Activated CD8-positive, alpha-beta memory T cell treated with anti-CD3 and anti-CD28 coated beads, Interleukin-2, amount 50 U/mL, for 48 hours (primary cell): ENCODE results near the gene ARMC3.
A peak's percentile ranks its signal among the peaks of the same experiment; 100 is the strongest.
"Not testable (repeated sequence)": the region's sequence is repeated elsewhere in the genome, so short reads cannot be mapped to it uniquely, and the experiment has no call there.

ENCODE experiments used
- DNase-seq: peaks from one replicate; pipeline ENCODE4 v3.0.0-alpha.2; 2020

ARMC3 gene, protein sequence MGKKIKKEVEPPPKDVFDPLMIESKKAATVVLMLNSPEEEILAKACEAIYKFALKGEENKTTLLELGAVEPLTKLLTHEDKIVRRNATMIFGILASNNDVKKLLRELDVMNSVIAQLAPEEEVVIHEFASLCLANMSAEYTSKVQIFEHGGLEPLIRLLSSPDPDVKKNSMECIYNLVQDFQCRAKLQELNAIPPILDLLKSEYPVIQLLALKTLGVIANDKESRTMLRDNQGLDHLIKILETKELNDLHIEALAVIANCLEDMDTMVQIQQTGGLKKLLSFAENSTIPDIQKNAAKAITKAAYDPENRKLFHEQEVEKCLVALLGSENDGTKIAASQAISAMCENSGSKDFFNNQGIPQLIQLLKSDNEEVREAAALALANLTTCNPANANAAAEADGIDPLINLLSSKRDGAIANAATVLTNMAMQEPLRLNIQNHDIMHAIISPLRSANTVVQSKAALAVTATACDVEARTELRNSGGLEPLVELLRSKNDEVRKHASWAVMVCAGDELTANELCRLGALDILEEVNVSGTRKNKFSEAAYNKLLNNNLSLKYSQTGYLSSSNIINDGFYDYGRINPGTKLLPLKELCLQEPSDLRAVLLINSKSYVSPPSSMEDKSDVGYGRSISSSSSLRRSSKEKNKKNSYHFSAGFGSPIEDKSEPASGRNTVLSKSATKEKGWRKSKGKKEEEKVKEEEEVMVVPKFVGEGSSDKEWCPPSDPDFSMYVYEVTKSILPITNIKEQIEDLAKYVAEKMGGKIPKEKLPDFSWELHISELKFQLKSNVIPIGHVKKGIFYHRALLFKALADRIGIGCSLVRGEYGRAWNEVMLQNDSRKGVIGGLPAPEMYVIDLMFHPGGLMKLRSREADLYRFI

DNA sequence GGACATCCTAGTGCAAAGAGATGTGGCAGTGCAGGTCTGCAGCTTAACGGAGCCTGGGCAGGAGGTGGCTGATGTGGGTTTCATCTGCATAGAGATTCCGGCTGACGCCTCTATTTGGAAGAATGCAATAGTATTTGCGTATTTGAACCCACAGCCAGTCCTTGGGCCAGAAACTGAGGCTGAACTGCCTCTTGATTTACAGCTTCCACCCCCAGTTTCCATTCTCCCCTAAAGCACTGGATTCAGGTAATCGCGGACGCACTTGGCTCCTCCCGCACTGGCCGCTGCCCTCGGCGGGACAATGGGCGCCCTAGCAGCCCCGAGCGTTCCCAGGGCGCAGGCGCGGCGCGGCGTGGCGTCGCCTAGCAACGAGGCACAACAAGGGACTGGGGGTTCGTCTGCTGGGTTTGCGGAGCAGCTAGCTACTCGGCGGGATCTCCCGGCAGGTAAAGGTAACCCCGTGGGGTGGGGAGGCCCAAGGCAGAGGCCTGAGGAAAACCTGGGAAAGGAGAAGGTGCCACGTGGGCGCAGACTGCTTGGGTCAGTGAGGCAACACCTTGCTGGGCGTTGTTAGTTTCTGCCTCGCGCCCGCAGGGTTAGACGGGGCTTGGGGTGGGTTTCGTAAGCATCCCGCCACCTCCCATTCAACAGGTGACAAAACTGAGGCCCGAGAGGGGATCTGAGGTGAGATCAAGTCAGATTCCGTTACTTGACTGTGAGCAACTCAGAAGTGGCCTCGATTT is at the start of gene ARMC3:
TSS of gene ARMC3 (plus strand) at position 393 of the 743 bp plus-strand sequence. CDS start 3,944 bp downstream, outside the sequence.
- DNase-seq = peak; percentile 86

DNA sequence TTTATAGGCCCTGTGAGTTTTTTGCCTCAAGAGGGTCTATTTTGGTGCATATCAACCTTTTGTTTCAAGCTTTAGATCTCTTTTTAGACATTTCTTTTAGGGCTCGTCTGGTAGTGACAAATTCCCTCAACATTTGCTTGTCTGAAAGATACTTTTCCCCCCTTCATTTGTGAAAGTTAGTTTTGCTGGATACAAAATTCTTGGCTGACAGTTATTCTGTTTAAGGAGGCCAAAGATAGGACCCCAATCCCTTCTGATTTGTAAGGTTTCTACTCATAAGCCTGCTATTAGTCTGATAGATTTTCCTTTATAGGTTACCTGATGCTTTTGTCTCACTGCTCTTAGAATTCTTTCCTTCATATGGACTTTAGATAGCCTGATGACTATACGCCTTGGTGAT is 36.1 kb upstream of the ARMC3 start:
- DNase-seq = no peak

DNA sequence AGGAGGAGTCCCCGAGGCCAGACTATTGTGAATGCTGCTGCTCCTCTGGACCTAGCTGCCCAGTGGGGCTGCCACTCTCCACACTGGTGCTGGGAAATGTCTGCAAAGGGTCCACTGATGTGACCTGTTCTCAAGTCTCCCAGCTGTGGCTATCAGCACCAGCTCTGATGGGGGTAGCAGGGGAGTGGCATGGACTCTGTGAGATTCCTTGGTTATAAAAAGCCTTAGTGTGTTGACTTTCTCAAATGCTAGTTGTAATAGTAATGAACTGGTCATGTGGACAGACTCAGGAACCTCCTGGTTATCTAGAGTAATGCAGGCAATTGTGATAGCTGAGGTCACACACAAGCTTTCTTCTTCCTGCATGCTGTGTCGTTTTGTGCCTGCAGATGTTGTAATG is 34.1 kb upstream of the ARMC3 start:
- no peak for DNase-seq

DNA sequence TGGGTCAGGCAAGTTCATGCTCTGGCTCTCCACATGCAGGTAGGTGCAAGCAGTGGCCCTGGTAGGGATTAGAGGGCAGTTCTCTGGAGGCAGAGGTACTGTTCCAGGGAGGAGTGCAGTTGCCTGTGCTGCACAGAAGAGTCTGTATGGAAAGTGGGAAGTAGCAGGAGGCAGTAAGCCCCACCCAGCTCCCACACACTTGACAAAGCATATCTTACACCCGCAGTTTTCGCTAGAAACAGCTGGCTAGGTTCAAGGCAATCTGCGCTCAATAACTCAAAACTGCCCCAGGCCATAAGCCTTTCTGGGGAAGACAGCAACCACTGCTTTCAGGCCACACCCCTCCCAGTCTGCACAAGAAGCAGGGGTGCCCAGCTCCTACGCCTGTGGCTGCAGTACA is 33.1 kb upstream of the ARMC3 start:
- DNase-seq = no peak

DNA sequence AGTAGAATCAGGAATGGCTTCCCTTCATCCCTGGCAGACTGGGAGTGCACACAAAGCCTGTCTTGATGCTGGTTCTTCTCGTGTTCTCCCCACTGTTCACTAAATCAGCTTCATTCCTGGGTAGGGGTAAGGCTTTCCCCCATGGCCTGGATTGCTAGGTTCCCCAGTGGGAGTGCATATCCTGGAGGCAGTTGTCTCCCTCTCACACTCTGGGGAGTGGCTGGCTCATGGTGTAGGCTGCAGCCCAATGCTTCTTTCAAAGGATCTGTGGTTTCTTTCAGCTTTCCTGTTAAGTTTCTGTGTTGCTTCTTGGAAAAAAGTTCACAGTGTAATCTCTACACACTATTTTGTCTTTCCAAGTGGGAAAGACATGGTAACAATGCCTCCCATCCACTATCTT is 32.6 kb upstream of the ARMC3 start:
- no peak for DNase-seq

DNA sequence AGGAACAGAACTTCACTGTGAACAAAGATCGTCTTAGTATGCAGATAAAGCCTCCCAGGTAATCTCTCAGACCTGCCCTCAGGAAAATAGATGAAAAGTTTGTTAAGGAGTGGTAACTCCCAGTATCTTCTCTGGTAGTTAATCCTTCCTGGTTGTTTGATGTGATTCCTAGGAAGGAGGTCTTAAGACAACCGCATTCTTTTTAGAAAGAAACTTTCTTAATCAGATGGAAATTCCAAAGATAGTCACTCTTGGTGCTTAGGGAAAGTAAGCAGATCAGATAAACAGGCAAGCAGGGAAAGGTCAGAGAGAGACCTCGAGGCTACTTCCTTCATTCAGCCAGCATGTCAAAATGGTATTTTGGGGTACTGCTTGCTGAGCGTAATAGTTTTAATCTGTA is 30.5 kb upstream of the ARMC3 start:
- no peak for DNase-seq

DNA sequence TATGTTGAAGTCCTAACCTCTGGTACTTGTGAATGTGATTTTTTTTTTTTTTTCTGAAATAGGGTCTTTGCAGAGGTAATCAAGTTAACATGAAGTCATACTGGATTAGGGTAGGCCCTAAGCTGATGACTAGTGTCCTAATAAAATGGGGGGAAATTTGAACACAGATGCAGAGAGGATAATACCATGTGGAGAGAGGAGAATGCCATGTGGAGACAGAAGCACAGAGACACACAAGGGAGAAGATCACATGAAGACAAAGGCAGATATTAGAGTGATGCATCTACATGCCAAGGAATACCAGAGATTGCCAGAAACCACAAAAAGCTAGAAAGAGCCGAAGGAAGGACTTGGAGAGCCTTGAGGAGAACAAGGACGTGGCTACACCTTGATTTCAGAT is 28.5 kb upstream of the ARMC3 start:
- no peak for DNase-seq

DNA sequence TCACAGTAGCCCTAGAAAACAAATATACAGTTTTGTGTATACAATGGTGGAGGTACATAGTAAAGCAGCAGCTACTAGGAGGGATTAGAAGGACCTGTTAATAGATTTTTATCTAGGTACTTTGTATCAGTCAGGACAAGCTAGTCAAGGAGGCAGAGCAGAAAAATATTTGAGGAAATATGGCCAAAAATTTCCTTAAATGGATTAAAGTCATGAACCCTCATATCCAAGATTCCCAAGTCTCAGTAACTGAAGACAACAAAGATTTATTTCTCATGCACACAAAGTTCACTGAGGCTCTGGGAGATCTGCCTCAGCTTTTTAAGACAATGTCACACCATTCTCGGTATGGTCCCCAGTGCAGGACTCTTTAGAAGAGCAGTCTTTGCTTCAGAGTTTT is 28.1 kb upstream of the ARMC3 start:
- DNase-seq = no peak

DNA sequence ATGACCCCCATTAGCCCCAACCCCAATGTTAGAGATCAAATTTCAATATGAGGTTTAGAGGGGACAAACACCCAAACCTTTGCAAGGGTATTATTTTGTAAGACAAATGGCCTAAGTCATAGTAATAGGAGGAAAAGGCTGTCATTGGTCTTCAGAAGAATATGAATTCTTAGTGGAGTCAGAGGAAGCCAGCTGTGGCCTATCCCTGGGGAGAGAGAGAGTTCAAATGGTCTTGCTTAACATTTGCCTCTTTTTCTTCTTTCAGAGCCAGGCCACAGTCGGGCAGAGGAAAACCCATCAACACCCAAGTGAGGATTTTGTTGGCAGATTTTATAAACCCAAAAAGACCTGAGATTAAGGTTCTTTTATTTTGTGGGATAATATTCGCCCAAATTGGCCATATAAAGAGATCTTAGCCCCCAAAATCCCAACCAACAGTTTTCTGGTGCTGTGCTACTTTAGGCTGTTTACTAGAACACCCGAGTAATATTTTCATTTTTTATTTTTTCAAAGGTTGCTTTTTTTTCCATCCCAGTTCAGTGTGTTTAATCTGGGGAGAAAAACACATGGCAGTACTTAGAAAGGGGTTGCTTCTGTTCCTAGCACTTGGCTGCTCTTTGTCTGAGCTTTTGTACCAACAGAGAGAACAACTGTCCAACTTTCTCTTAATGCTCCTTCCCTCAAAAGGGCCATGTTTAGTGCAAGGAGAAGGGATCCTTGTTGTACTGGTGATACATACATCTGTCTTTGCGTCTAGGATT is 26.8 kb upstream of the ARMC3 start:
- DNase-seq = no peak

DNA sequence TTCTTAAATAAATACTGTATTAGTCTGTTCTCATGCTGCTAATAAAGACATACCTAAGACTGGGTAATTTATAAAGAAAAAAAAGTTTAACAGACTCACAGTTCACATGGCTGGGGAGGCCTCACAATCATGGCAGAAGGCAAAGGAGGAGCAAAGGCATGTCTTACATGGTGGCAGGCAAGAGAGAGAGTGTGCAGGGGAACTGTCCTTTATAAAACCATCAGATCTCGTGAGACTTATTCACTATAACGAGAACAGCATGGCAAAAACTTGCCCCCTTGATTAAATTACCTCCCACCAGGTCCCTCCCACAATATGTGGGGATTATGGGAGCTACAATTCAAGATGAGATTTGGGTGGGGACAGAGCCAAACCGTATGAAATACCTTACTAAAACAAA is 25.7 kb upstream of the ARMC3 start:
- DNase-seq = not testable (repeated sequence)

DNA sequence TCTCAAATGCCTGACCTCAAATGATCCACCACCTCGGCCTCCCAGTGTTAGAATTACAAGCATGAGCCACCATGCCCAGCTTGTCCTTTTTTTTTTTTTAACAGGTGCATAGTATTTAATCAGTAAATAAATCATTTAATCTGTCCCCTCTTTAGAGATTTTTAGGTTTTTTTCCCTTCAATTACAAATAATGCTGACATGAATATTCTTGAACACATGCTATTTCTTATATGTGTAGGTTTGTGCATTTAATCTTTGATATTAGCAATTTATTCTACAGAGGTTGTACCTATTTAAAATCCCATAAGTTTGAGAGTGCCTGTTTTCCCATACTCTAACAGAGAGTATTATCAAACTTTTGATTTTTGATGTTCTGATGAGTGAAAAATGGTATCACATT is 24.2 kb upstream of the ARMC3 start:
- no peak for DNase-seq

DNA sequence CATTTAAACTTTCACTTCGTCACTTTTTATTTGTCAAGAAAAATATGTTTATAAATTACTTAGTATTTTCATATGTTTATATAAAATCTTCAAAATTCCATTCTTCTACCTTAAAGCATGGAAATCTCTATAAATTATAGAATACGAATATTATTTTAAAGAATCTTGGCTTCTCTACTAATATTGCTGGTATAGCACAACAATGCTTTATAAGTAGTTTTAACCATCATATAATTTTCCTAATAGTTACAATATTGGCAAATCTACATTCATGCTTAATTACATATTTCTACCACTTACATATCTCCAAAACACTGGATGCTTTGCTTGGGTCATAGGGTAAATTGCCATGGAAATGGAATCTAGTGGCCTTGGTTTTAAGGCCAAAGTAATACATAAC is 21.1 kb upstream of the ARMC3 start:
- no peak for DNase-seq

DNA sequence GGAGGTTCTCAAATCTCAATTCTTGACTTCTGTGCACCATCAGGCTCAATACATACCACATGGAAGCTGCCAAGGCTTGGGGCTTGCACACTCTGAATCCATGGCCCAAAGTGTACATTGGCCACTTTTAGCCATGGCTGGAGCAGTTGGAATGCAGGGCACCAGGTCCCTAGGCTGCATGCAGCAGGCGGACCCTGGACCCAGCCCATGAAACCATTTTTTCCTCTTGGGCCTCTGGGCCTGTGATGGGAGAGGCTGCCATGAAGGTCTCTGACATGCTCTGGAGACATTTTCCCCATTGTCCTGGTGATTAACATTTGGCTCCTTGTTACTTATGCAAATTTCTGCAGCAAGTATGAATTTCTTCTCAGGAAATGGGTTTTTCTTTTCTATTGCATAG is 19.0 kb upstream of the ARMC3 start:
- no peak for DNase-seq

DNA sequence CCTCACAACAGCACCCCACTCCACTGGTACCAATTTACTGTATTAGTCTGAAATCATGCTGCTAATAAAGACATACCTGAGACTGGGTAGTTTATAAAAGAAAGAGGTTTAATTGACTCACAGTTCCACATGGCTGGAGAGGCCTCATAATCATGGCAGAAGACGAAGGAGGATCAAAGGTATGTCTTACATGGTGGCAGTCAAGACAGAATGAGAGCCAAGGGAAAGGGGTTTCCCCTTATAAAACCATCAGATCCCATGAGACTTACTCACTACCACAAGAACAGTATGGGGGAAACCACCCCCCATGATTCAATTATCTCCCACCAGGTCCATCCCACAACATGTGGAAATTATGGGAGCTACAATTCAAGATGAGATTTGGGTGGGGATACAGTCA is 18.2 kb upstream of the ARMC3 start:
- DNase-seq = not testable (repeated sequence)

DNA sequence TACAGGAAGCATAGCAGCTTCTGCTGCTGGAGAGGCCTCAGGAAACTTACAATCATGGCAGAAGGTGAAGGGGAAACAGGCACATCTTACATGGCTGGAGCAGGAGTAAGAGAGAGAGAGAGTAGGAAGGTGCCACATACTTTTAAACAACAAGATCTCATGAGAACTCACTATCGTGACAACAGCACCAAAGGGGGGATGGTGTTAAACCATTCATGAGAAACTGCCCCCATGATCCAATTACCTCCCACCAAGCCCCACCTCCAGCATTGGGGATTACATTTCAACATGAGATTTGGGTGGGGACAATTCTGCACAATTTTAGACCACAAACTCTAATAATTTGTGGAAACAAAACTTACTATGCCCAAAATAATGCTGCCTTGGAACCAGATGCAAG is 16.8 kb upstream of the ARMC3 start:
- DNase-seq = no peak

DNA sequence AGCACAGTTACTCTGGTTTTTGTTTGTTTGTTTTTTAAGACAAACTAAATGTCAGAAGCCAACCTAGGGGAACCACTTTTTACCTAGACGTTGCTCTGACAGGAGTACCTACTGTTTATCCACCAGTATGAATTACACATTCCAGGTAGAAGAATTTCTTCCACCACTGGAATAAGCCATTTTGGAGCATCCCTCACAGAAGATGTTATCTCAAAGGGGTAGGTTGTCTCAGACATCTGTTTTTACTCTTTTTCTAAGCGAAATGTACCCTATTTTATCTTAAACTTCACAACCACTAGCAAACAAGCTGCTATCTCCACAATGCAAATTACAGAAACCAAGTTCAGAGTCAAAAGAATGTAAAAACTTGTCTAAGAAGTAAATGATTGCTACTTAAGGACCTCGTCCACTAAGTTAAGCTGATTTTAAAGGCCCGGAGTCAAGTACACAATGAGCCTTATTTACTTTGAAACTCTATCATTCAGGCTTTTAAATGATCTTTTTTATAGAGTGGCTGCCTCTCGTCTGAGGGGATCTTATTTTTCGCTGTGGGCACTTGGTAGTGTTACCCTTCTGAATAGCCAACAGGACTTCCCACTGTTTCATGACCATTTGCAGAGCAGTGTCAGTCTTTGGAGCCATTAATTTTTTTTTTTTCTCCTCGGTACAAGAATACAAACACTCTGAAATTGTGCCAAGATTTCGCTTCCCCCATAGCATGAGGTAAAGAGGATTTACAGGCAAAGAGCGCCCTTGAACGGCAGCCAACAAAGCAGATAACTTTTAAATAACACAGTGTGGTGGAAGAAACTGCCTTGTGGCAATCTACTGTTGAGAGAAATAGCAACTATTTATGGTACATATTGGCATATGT is 15.7 kb upstream of the ARMC3 start:
- DNase-seq = no peak

DNA sequence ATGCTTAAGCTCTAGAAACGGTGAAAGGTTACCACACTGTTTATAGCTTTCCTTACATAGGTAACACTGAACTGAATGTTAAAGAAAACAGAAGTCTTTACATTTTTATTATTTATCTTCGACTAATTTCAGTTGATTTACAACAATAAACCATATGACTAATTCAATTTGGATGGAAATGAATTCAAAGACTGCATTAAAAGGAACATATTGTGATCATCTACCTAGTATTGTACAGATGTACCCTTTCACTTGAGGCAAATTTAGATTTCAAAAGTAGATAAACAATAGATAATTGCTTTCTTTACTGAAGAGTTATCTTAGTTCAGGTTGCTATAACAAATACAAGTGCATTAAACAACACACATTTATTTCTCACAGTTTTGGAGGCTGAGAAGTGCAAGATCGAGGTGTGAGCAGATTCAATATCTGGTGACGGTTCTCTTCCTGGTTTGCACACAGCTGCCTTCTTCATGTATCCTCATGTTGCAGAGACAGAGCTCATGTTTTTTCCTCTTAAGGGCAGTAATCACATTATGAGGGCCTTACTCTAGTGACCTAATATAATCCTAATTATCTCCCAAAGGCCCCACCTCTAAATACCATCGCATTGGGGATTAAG is 15.0 kb upstream of the ARMC3 start:
- DNase-seq = no peak

DNA sequence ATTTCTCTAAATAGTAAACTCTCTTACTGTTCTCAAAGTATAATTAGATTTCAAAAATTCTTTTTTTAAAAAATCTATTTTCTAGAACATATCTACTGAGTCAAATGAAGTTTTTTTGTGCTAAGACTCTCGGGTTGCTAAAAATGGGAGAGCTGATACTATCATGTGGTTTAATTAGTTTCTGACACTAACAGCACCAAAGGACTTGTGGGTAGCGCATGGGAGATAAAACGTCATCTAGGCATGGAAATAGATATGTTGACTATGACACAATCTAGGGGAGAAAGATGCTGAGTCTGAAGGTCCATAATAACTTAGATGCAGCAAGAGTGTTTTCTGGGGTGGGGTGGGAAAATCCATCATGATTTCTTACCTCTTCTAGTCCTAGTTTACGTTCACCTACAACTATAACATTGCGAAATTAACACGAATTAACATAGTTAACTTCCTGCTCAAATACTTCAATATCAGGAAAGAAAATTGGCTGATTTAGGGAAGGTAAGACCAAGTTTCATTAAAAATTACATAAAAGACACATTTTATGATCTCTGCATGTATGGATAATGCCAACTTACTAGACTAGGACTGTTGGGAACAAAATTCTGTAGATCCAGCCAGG is 14.3 kb upstream of the ARMC3 start:
- DNase-seq = no peak

DNA sequence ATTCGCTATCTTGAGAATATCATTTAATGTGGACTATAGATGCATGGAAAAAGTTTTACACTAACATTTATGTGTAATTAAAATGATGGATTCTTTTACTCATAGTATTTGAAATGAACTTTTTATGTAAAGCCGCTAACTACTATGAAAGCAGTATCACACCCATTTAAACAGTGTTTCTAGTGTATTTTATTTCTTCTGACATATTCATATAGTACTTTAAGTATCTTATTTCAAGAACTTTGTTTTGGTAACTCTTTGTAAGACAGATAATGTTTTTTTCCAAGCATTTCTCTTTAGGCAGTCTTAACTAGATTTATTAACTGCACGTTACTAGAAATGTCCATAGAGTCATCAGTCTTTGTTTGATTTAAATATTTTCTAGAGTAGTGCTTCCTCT is 12.5 kb upstream of the ARMC3 start:
- DNase-seq = no peak

DNA sequence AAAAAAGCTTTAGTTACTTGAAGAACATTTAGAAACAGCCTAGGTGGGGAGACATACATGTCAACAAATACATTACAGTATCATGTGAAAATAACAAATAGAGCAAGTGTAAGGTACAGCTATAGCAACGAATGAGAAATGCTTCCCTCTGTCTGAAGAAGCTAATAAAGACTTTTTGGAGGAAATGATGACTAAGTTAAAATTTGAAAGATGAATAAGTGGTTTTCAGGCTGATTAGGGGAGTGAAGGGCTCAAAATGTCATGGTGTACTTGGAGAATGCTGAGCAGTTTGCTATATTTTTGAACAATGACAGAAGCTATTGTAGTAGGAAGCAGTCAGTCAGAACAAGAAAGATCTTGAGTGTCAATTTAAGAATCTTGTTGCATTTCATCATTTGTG is 2.8 kb upstream of the ARMC3 start:
- no peak for DNase-seq

DNA sequence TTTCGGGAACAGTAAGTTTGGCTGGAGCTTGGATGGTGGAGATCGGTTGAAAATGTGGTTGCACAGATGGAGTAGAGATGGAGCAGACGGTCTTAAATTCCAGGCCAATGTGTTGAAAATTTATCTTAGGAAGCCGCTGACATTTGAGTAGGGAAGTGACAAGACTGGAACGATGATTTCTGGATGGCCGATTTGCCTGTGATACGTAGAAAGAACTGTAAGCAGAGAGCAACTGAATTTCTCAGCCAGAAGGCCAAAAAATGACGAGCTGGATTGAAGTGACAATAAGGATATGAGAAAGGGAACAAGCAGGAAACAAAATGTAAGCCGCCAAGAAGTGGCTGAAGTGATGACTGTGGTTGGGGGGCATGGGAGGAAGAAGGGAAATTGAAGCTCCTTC is 687 bp upstream of the ARMC3 start:
- DNase-seq = no peak
